IMR-90 (cell line): ENCODE measurements around the gene SSH2. TPM values are rescaled to one million over a fixed set of nuclear protein-coding genes. Genes with fewer than 3 reads are reported as not detected.

ENCODE experiments used
- ATAC-seq: fragments of 200-7000 bp; cut with Tn5 transposase; 2 replicates; pipeline ENCODE4 v1.9.1; 2020; ENCODE audit warnings: low read depth, mild to moderate bottlenecking, moderate library complexity
- BruUV-seq: library from RNA; stranded (reverse); fragments of 400-500 nt; replicated peaks from 2 replicates; lab custom pipeline; 2021; lab: Mats Ljungman, UMichigan
- CTCF ChIA-PET: fragments of 300-600 bp; formaldehyde crosslinking; extraction: SDS; loops from one replicate; lab custom pipeline; 2021; ENCODE audit warnings: antibody characterized with exemption; lab: Yijun Ruan, JAX
- POLR2A ChIA-PET: fragments of 300-600 bp; sonication (Branson Sonifier 250); formaldehyde crosslinking; loops from one replicate; lab custom pipeline; 2022; ENCODE audit warnings: antibody characterized with exemption; ENCODE audit not compliant: unreplicated experiment; lab: Charles Lee
- DNase-seq: peaks from one replicate; pipeline ENCODE4 v3.0.0; 2013
- H2AFZ ChIP-seq: replicated peaks from 2 replicates; pipeline ENCODE3; 2013; ENCODE audit warnings: low read length, mild to moderate bottlenecking; ENCODE audit not compliant: poor library complexity
- H2AK5ac ChIP-seq: 2 replicates; pipeline ENCODE4 v1.6.1; 2013; ENCODE audit warnings: low read depth, low read length, inconsistent platforms
- H2AK9ac ChIP-seq: replicated peaks from 2 replicates; pipeline ENCODE3; 2013; ENCODE audit warnings: mild to moderate bottlenecking, low read depth, low read length, moderate library complexity; ENCODE audit not compliant: poor library complexity
- H2BK120ac ChIP-seq: 2 replicates; pipeline ENCODE4 v1.6.1; 2013; ENCODE audit warnings: low read depth, low read length, inconsistent platforms
- H2BK15ac ChIP-seq: 3 replicates; pipeline ENCODE4 v1.6.1; 2013; ENCODE audit warnings: low read depth, low read length, inconsistent platforms
- H2BK20ac ChIP-seq: 2 replicates; pipeline ENCODE4 v1.6.1; 2013; ENCODE audit warnings: low read depth, mild to moderate bottlenecking, inconsistent platforms, low read length, moderate library complexity
- H2BK5ac ChIP-seq: 2 replicates; pipeline ENCODE4 v1.6.1; 2013; ENCODE audit warnings: mild to moderate bottlenecking, low read depth, low read length, inconsistent platforms; ENCODE audit not compliant: poor library complexity, severe bottlenecking
- H3K14ac ChIP-seq: replicated peaks from 2 replicates; pipeline ENCODE4 v1.6.1; 2013; ENCODE audit warnings: low read depth, low read length, inconsistent platforms
- H3K18ac ChIP-seq: 2 replicates; pipeline ENCODE4 v1.6.1; 2013; ENCODE audit warnings: low read depth, low read length, control low read depth
- H3K23ac ChIP-seq: 2 replicates; pipeline ENCODE4 v1.6.1; 2013; ENCODE audit warnings: low read depth, low read length, inconsistent platforms
- H3K27ac ChIP-seq: 2 replicates; pipeline ENCODE4 v1.5.1; 2013; ENCODE audit warnings: mild to moderate bottlenecking, control low read depth, low read length; ENCODE audit not compliant: insufficient read depth
- H3K27me3 ChIP-seq: 2 replicates; pipeline ENCODE4 v1.6.1; 2013; ENCODE audit warnings: low read length; ENCODE audit not compliant: control insufficient read depth, insufficient read depth
- H3K36me3 ChIP-seq: 2 replicates; pipeline ENCODE4 v1.6.1; 2013; ENCODE audit warnings: low read length, mixed read lengths; ENCODE audit not compliant: control insufficient read depth, insufficient read depth
- H3K4ac ChIP-seq: 2 replicates; pipeline ENCODE4 v1.6.1; 2013; ENCODE audit warnings: low read depth, low read length, inconsistent platforms
- H3K4me1 ChIP-seq: 2 replicates; pipeline ENCODE4 v1.6.1; 2013; ENCODE audit warnings: low read length, mixed read lengths; ENCODE audit not compliant: control insufficient read depth, insufficient read depth
- H3K4me2 ChIP-seq: 2 replicates; pipeline ENCODE4 v1.6.1; 2013; ENCODE audit warnings: low read depth, mild to moderate bottlenecking, control low read depth, low read length, moderate library complexity
- H3K4me3 ChIP-seq: 2 replicates; pipeline ENCODE4 v1.5.1; 2013; ENCODE audit warnings: low read depth, mild to moderate bottlenecking, control low read depth, low read length, moderate library complexity; ENCODE audit not compliant: insufficient read depth
- H3K56ac ChIP-seq: 2 replicates; pipeline ENCODE4 v1.6.1; 2013; ENCODE audit warnings: low read length, inconsistent platforms; ENCODE audit not compliant: insufficient read depth; ENCODE audit errors: extremely low read depth
- H3K79me1 ChIP-seq, 2 experiments: 2 replicates each; pipeline ENCODE4 v1.6.1; 2013; ENCODE audit warnings: low read length in 2 of 2, inconsistent platforms in 1 of 2, low read depth in 1 of 2
- H3K9ac ChIP-seq: 2 replicates; pipeline ENCODE4 v1.6.1; 2013; ENCODE audit warnings: low read depth, low read length, control low read depth
- H3K9me1 ChIP-seq: 2 replicates; pipeline ENCODE4 v1.6.1; 2013; ENCODE audit warnings: low read length, inconsistent platforms; ENCODE audit not compliant: insufficient read depth
- H3K9me3 ChIP-seq: 2 replicates; pipeline ENCODE4 v1.6.1; 2013; ENCODE audit warnings: low read length; ENCODE audit not compliant: control insufficient read depth, insufficient read depth
- H4K20me1 ChIP-seq: 2 replicates; pipeline ENCODE4 v1.6.1; 2013; ENCODE audit warnings: low read length, inconsistent platforms; ENCODE audit not compliant: insufficient read depth
- H4K5ac ChIP-seq: 2 replicates; pipeline ENCODE4 v1.6.1; 2013; ENCODE audit warnings: mild to moderate bottlenecking, low read depth, low read length, control low read depth
- H4K8ac ChIP-seq, 2 experiments: 2 replicates each; pipeline ENCODE4 v1.6.1; 2013; ENCODE audit warnings: low read depth in 2 of 2, low read length in 2 of 2, control low read depth in 1 of 2, inconsistent platforms in 1 of 2
- H4K91ac ChIP-seq: 2 replicates; pipeline ENCODE4 v1.6.1; 2013; ENCODE audit warnings: low read depth, low read length, inconsistent platforms; ENCODE audit not compliant: insufficient read depth
- CHD1 ChIP-seq: IDR thresholded peaks from 2 replicates; pipeline ENCODE4 v1.6.1; 2012; ENCODE audit warnings: low read depth, low read length, improper control_type of control experiment
- ELK1 ChIP-seq: fragments of 150-350 bp; IDR thresholded peaks from 2 replicates; pipeline ENCODE4 v1.6.1; 2016; ENCODE audit warnings: low read depth, mild to moderate bottlenecking, low read length, moderate library complexity, borderline replicate concordance
- FOS ChIP-seq: fragments of 150-350 bp; IDR thresholded peaks from 2 replicates; pipeline ENCODE4 v1.6.1; 2016; ENCODE audit warnings: low read depth, low read length
- MAZ ChIP-seq: IDR thresholded peaks from 2 replicates; pipeline ENCODE4 v1.6.1; 2012; ENCODE audit warnings: low read depth, mild to moderate bottlenecking, low read length, improper control_type of control experiment, moderate library complexity, borderline replicate concordance
- NFE2L2 ChIP-seq: fragments of 150-350 bp; IDR thresholded peaks from 2 replicates; pipeline ENCODE4 v1.6.1; 2016; ENCODE audit warnings: low read depth, mild to moderate bottlenecking, low read length
- POLR2A ChIP-seq: IDR thresholded peaks from 2 replicates; pipeline ENCODE4 v1.6.1; 2012; ENCODE audit warnings: mild to moderate bottlenecking, low read depth, low read length
- RAD21 ChIP-seq: IDR thresholded peaks from 2 replicates; pipeline ENCODE4 v1.6.1; 2012; ENCODE audit warnings: low read length, improper control_type of control experiment
- RCOR1 ChIP-seq: IDR thresholded peaks from 2 replicates; pipeline ENCODE4 v1.6.1; 2012; ENCODE audit warnings: mild to moderate bottlenecking, low read length, improper control_type of control experiment; ENCODE audit not compliant: insufficient replicate concordance
- RFX5 ChIP-seq: IDR thresholded peaks from 2 replicates; pipeline ENCODE4 v1.8.0; 2012; ENCODE audit warnings: low read depth, mild to moderate bottlenecking, low read length, moderate library complexity
- USF2 ChIP-seq: fragments of 150-350 bp; IDR thresholded peaks from 2 replicates; pipeline ENCODE4 v1.6.1; 2017; ENCODE audit warnings: mild to moderate bottlenecking, antibody characterized with exemption, low read length, low read depth
- WGBS, 2 experiments: methylation state at CpG; one replicate each; pipeline versions ENCODE4 v1.1.5 to v1.1.7; 2013; ENCODE audit warnings: missing lambda C conversion rate in 2 of 2; ENCODE audit not compliant: insufficient read length in 1 of 2; ENCODE audit errors: extremely low coverage in 2 of 2; 5-methylcytosine and 5-hydroxymethylcytosine counted together
- dilution Hi-C: fragments of 300-500 bp; cut with HindIII; formaldehyde crosslinking; loops from one replicate; pipeline ENCODE4 v1.14.3; 2018; ENCODE audit warnings: low sequenced_read_pairs; ENCODE audit not compliant: unreplicated experiment
- in situ Hi-C: fragments of 300-500 bp; cut with MboI; formaldehyde crosslinking; loops from 3 replicates; pipeline ENCODE4 v1.14.3; 2019; ENCODE audit warnings: low sequenced_read_pairs, inconsistent platforms, mixed read lengths
- intact Hi-C: fragments of 100-400 bp; cut with micrococcal nuclease; formaldehyde crosslinking; loops from 2 replicates; pipeline ENCODE4 v1.10.0; 2022
- polyA plus RNA-seq, 3 experiments: library from polyadenylated mRNA; depleted of rRNA; stranded (reverse); fragments of >200 nt; gene quantifications; 2 replicates each; pipeline ENCODE4 v1.2.3, GENCODE V29; 2012; ENCODE audit warnings: low replicate concordance in 1 of 3
- total RNA-seq: library from RNA; depleted of rRNA; stranded (reverse); fragments of >200 nt; gene quantifications from 2 replicates; pipeline ENCODE4 v1.2.3, GENCODE V29; 2012

Gene SSH2
- total and polyA plus RNA-seq, 2 of the 4 experiments (the other 2 are of a cell fraction): 9.3 TPM

GRCh38 chr17:29716566-29716965, 213.5 kb downstream of the SSH2 start:
- in situ Hi-C loops (no loop called here), intact Hi-C loops (loop anchor here (5.0 kb wide), 1 partner anchor 36 kb away; no protein-coding TSS in a partner anchor), dilution Hi-C loops (no loop called here)
- Histone ChIP-seq H3K36me3 (peaks cover 2% of the 10 kb centered on the region; the same call in 1 of the 2 replicates), H3K23ac (no peak overlapping the region), H2BK5ac (no peak overlapping the region), H3K4ac (no peak overlapping the region), H2BK120ac (no peak overlapping the region), H4K5ac (no peak overlapping the region), H3K4me2 (no peak overlapping the region), H3K9ac (no peak overlapping the region), H4K20me1 (no peaks in the 10 kb centered on the region), H3K4me3 (no peak overlapping the region), H3K27ac (no peak overlapping the region), H3K79me1 (peaks cover 7 to 17% of the 10 kb centered on the region in 2 experiments; a peak in 3 of 4 replicates), H3K27me3 (no peaks in the 10 kb centered on the region), H3K9me3 (no peaks in the 10 kb centered on the region), H3K4me1 (peaks cover 3% of the 10 kb centered on the region; the same call in 1 of the 2 replicates), H4K91ac (no peak overlapping the region), H2AFZ (no peak overlapping the region), H3K18ac (no peak overlapping the region), H2AK5ac (no peak overlapping the region), H2BK20ac (no peak overlapping the region), H3K14ac (no peak overlapping the region), H4K8ac (no peak overlapping the region), H2AK9ac (no peak overlapping the region), H3K9me1 (peaks cover 7% of the 10 kb centered on the region; the same call in 1 of the 2 replicates), H2BK15ac (no peak overlapping the region), H3K56ac (no peak overlapping the region)
- BruUV-seq: no TSS peak
- no peak for TF ChIP-seq RCOR1
- TF ChIP-seq MAZ: no peak
- TF ChIP-seq USF2: no peak
- TF ChIP-seq ELK1: no peak
- TF ChIP-seq RFX5: no peak
- TF ChIP-seq FOS: no peak
- no peak for TF ChIP-seq NFE2L2
- TF ChIP-seq POLR2A: no peak
- TF ChIP-seq RAD21: no peak
- no peak for TF ChIP-seq CHD1
- ChIA-PET POLR2A (no interaction called here), CTCF (no interaction called here)
- ATAC-seq (no peak), DNase-seq (no peak)
- no CpG with 5 or more reads among the region's 4 CpGs for WGBS, 2 experiments
